ENCODE results near the gene ZNF418. TPM values are rescaled to one million over a fixed set of nuclear protein-coding genes. Genes with fewer than 3 reads are reported as not detected.
"Not testable (repeated sequence)": the region's sequence is repeated elsewhere in the genome, so short reads cannot be mapped to it uniquely, and the experiment has no call there.

Gene ZNF418
- 1.4 and 2.3 TPM in 2 replicates for total RNA-seq

DNA sequence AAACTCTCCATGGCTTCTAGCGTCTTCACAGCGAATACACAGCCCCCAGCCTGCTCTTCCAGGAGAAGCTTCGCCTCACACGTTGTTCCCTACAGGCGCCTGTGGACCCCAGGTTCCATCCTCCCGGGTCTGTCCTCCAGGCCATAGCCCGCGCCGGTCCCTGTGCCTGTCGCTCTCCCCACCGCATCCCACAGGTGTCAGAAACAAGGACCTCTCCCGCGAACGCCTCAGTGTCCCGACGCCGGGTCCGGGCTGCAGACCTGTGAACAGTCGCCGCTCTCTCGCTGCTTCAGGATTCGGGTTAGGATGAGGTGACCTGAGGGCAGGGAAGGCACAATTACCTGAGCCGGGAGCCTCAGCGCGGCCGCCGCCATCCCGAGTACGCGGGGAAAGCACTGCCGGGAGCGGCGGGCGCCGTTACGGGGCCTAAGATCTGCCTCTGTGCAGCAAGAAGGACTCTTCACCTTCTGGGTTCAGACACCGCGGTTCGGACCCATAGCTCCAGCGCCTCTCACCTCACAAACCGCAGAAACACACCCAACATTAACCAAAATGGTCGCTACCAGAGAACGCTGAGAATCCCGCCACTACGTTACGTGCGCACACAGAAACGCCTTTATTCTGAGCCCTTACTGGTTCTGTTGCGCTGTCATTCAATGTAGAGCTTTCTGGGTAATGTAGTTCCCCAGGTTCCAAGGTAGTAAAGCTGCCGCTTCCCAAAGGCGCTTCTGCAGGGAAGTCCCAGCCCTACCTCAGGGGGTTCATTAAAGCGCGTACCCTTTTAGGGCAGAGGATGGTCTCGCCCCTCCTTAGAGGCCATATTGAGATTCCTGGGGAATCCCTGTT is at the start of gene ZNF418:
TSS of gene ZNF418 (minus strand) at position 583 of the 846 bp plus-strand sequence. CDS start 1,580 bp downstream, outside the sequence.
- peak; percentile 65 to 82 for DNase-seq (ENCODE audit: low read depth in 2 of 2)

DNA sequence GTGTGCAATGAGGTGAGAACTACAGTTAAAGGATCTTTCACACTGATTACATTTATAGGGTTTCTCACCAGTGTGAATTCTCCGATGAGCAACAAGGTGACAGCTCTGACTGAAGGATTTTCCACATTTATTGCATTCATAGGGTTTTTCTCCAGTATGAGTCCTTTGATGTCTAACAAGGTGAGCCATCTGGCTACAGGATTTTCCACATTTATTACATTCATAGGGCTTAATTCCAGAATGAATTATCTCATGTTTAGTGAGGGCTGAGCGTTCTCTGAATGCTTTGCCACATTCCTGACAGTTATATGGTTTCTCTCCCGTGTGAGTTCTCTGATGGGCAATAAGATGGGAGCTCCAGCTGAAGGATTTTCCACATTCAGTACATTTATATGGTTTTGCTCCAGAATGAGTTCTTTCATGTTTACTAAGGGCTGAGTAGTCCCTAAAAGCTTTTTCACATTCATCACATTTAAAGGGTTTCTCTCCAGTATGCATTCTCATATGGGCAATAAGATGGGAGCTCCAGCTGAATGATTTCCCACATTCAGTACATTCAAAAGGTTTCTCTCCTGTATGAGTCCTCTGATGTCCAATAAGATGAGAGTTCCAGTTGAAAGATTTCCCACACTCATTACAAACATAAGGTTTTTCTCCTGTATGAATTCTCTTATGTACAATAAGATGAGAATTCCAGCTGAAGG is 43.5 kb upstream of the ZNF418 start:
- DNase-seq (ENCODE audit: low read depth in 2 of 2), result no peak

DNA sequence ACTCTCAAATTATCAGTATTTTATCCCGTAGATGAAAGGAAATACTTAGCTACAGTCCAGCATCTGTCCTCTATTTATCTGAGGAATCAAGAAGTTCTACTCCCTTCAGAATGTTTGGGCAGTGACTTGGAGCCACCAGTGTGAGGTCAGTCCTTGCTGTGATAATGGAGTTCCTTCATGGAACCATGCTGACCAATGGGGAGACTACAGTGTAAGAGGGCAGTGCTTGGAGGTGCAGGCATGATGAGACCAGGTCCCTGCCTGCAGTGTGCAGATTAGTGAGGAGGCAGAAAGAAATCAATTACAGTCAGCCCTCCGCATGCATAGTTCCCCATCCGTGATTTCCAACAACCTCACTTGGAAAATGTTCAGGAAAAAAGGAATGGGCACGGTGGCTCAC is 39.2 kb upstream of the ZNF418 start, which contains the start of gene C19orf18:
TSS of gene C19orf18 (minus strand) at position 101 of the 400 bp plus-strand sequence. CDS start 102 bp downstream, outside the sequence.
- no peak for DNase-seq (ENCODE audit: low read depth in 2 of 2)

DNA sequence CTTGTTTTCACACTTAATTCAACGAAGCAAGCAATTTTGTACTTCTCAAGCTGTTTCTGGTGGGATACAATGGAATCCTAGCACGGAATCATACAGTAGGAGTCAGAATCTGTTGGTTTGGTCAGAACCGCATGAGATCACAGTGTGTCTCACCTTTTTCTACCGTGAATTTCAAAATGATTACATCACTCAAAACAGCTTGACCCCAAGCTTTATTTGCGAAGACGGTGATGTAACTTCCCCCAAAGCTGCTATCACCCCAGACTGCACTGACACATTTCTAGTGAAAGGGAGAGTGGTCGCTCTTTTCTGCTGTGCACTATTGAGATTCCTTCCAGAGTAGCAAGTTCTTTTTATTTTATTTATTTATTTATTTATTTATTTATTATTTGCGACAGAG is 29.6 kb upstream of the ZNF418 start:
- no peak for DNase-seq (ENCODE audit: low read depth in 2 of 2)

DNA sequence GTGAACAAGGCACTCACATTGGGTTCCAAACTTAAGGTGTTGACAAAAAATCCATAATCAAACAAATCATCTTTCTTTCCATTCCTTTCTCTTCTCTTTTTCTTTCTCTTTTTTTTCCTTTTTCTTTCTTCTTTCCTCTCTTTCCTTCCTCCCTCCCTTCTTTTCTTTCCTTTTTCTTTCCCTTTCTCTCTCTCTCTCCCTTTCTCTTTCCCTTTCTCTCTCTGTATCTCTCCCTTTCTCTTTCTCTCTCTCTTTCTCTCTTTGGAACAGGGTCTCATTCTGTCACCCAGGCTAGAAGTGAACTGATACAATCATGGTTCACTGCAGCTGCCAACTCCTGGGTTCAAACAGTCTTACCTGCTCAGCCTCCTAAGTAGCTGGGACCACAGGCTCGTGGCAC is 26.6 kb upstream of the ZNF418 start:
- no peak for DNase-seq (ENCODE audit: low read depth in 2 of 2)

DNA sequence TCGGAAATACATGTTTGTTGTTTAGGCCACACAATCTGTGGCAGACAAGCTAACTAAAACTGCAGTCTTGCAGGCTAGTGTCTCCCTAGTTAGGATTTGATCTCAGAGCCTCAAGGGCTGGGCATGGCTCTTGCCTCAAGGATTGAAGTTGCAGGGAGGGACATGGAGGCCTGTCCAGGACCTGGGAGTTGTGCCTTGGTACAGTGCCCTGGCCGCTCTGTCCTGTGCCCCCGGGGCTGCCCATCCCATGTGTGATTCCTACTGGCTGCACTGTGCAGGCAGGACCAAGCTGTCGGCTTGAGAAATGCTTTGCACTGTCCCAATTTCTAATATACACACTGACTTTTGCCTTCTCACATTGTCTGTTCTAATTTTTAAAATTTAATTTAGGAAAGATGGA is 19.8 kb upstream of the ZNF418 start:
- DNase-seq (ENCODE audit: low read depth in 2 of 2), result no peak

DNA sequence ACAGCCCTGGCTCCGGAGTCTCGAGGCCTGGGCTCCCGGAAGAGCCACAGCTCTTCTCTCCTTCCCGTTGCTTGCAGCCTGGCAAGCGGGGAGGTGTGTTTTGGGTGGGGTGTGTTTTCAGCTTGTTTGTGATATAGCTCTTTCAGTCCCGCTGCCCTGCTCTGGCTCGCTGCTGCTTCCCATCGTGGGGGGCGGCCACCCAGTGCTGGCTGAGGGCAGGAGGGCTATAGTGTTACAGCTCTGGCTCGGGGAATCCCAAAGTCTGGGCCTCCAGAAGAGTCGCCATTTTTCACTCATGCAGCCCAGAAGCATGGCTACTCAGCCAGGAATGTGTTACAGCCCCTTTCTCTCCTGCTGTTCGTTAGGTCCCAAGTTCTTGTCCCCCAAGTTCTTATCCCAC is 14.5 kb upstream of the ZNF418 start:
- no peak for DNase-seq (ENCODE audit: low read depth in 2 of 2)

DNA sequence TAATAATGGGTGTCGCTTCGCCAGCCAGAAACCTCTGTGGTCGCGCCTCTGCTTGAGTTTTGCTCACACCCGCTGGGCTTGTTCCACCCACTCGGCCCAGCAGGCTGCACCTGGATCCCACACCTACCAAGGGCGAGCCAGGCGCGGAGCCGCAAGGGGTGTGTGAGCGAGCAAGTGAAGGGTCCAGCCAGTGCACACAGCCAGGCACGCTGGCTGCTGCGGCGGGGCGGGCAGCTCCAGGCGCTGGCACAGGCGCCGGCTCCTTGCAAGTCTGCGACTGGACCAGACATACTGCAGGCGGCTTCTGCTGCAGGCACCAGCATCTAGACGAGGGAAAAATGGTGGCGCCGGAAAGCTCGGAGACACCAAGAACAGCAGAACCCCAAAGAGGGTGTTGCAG is 14.1 kb upstream of the ZNF418 start:
- DNase-seq (ENCODE audit: low read depth in 2 of 2), result no peak

DNA sequence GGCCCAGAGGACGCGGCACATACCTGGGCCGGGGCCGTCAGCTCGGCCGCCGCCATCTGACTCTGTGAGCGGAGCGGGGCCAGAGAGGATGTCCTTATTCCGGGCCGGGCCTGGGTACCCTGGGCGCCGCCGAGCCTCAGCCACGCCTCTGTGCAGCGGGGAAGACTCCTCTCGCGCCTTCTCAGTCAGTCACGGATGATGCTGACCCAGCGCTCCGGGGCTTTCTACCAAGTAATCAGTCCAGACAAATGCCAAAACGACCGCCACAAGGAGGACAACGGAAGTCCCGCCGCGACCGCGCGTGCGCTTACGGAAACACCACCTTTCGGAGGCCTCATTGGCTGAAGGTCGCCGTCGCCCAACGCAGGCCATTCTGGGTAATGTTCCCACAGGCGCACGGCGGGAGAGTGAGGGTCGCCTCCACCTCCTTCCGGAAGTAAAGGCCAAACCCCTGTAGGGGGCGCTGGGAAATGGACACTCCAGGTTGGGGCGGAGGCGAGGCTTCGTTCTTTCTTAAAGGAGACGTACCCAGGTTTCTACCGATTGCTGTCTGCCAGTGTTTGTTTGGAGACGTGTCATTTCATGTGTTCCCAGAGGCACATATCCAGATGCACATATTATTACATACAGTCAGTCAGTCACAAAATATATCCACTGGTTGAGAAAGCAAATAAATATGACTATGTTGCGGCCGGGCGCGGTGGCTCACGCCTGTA is 12.4 kb upstream of the ZNF418 start, which contains the start of gene ZNF256:
TSS of gene ZNF256 (minus strand) at position 288 of the 716 bp plus-strand sequence. CDS start at position 56, 232 bp downstream.
- peak; percentile 81 to 91 for DNase-seq (ENCODE audit: low read depth in 2 of 2)

DNA sequence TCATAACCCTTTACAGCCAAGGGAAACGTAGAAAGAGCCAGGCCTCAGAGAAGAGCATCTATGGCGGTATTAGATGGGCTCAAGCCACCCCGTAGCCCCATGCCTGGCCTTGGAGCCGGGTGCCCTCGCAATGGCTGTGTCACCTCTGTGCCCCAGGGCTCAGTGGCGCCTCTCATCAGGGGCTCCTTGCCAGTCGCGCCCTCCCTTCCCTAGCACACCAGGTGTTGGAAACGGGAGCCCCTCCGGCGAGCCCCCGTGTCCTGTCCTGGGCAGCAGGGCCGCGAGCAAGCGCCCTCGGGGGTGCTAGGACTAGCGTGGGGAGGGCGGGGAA is 11.9 kb upstream of the ZNF418 start:
- DNase-seq (ENCODE audit: low read depth in 2 of 2), result no peak

DNA sequence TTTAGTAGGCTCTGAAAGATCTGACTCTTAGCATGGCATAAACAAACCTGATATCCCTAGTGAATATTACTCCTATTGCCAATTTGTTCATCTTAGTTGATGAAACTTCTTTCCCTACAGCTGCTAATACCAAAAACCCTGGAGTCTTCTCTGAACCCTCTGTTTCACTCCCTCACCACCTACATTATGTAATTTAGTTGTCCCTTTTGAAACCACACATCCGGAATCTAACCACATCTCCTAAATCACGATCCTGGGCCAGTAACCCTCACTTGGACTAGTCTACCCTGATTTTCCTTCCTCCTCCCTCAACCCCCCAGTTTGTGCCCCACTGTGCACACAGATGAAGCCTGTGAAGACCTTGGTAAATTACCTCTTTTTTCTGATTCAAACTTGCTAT is 11.1 kb upstream of the ZNF418 start:
- DNase-seq (ENCODE audit: low read depth in 2 of 2), result no peak

DNA sequence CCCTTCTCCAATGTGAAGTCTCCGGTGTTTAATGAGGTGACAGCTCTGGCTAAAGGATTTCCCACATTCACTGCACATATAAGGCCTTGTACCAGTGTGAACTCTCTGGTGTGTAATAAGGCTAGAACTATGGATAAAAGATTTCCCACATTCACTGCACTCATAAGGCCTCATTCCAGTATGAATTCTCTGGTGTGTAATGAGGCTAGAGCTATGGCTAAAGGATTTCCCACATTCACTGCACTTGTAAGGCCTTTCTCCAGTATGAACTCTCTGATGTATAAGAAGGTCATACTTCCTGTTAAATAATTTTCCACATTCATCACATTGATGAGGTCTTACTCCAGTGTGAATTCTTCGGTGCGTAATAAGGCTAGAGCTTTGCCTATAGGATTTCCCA is 6.4 kb upstream of the ZNF418 start:
- no peak for DNase-seq (ENCODE audit: low read depth in 2 of 2)

DNA sequence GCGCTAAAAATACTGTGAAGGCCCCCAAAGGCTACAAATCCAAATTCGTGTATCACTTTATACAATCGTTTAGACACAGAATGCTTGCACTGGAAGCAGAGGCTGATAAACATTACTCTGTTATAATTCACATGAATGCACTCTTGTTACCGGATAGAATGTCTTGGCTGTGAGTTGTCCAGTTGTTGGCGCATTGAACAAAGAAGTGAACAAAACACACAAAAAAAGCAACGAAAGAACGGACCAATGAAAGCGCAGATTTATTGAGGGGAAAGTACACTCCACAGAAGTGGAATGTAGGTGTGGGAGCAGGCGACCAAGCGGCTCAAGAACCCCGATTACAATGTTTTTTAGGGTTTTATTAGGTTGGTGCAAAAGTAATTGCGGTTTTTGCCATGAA is 529 bp upstream of the ZNF418 start:
- DNase-seq (ENCODE audit: low read depth in 2 of 2), result no peak

DNA sequence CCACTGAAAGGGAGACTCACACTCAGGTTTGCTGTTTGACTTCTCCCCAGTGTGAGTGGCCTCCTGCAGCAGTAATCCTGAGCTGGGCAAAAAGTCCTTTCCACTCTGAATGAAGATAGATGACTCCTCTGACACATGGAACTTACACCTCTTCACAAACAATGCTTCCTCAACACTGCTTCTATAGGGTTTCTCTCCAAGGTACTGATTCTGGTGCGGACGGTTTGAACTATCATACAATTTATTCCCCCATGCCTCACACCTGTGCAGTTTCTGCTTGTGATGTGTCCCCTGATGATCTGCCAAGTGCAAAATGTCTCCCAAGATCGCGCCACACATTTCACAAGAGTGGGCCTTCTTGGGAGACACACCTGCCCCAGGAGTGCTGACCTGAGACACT is 7.6 kb downstream of the ZNF418 start:
- no peak for DNase-seq (ENCODE audit: low read depth in 2 of 2)

DNA sequence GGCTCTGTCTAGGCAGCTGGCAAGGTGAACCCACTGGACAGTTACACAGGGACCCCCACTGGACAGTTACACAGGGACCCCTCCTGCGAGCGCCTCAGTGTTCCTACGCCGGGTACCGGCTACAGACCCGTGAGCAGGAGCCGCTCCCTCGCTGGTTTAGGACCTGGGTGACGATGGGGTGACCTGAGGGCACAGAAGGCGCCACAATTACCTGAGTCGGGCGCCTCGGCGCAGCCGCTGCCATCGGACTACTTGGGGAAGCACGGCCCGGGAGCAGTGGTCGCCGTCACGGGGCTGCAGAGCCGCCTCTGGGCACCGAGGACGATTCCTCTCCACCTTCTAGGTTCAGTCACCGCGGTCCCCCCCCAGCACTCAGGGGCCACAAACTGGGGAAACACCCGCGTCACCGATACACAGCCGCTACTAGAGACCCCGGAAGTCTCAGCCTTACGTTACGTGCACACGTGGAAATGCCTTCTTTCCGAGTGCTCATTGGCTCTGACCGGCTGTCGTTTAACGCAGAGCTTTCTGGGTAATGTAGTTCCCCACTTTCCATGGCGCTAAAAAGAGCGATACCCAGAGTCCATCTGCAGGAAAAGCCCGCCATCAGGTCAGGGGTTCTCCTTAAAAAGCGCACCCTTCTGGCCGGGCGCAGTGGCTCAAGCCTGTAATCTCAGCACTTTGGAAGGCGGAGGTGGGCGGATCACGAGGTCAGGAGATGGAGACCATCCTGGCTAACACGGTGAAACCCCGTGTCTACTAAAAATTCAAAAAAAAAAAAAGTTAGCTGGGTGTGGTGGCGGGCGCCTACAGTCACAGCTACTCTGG is 18.8 kb downstream of the ZNF418 start, which contains the start of gene ZNF417:
TSS of gene ZNF417 (minus strand) at position 425 of the 828 bp plus-strand sequence. CDS start at position 244, 181 bp downstream.
- DNase-seq (ENCODE audit: low read depth in 2 of 2), result peak; percentile 85 to 94

DNA sequence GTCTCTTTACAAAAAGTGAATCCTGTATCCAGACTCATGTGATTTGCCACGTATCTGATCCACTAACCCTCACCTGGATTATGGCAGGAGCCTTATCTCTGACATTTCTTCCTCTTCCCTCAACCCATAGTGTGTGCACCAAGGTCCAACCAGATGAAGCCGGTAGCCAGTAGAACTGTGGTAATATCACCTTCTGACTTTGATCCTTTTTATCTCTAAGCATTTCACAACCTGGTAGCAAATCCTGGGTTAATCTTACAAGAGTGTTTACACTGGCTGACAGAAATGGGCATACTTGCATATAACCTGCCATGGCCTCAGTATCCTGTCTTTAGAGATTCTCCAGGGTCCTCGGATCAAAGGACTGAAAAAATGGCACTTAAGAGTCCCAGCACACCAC is 20.7 kb downstream of the ZNF418 start:
- no peak for DNase-seq (ENCODE audit: low read depth in 2 of 2)

DNA sequence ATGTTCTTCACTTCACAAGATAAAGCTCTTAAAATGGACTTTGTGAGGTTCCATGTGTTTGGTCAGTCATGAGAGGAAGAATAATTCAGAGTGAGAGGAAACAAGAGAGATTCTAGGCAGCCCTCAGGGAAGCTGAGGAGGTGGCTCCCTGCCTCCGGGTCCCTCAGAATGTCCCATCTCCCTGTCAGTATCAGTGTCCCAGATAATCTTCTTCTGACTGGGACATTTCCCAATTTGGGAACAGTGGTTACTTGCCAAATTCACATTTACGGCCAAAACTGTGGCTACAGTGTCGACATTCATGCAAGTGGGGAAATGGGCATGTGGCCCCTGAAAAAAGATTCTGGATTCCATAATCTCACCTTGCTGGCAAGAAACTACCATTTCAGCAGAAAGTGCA is 27.8 kb downstream of the ZNF418 start:
- no peak for DNase-seq (ENCODE audit: low read depth in 2 of 2)

DNA sequence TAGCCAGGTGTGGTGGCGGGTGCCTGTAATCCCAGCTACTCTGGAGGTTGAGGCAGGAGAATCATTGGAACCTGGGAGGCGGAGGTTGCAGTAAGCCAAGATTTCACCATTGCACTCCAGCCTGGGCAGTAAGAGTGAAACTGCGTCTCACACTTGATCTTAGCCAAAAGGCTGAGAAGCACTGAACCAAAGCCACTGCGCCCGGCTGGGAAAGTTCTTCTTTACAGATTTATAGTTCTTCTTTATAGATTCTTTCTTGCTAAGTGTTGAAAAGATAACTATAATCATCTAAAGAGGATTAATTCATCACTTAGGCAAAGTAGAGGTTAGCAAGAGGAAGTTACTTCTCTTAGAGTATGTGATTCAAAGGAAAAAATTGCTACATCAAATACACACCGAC is 29.9 kb downstream of the ZNF418 start:
- no peak for DNase-seq (ENCODE audit: low read depth in 2 of 2)

DNA sequence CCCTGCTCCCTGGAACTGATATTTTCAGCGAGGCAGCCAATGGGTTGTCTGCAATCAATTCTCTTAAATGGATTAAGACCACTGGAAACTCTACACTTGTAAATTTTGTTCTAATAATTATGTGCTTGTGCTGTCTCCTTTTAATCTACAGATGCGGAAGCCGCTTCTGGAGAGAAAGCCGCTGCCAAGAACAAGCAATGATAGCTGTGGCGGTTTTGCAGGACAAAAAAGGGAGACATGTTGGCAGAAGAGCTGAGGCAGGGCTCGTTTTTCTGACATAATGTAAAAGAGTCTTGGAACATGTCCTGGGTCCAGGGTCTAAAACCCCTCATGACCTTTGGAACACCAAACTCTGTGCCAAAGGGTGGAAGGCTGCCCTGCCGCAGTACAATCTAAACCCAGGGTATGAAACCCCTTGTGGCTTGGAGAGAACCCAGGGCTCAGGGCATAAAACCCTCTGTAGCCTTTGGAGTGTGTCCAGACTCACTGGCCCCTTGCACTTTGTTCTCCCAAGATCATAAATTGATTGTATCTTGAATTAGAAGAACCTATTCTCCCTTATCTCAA is 31.5 kb downstream of the ZNF418 start:
- no peak for DNase-seq (ENCODE audit: low read depth in 2 of 2)

DNA sequence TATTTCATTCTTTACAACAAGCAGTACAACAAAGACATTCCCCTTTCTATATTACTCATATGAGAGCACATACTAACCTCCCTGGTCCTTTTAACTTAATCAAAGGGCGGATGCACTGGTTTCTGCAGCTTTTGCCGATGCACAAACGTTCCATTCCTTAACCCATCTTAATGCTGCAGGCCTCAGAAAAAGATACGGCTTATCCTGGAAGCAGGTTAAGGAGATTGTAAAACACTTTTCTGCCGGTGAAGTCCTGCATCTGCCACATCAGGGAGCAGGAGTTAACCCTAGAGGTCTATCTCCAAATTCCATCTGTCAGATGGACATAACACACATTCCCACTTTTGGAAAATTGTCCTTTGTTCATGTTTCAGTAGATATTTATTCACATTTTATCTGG is 34.9 kb downstream of the ZNF418 start:
- no peak for DNase-seq (ENCODE audit: low read depth in 2 of 2)

DNA sequence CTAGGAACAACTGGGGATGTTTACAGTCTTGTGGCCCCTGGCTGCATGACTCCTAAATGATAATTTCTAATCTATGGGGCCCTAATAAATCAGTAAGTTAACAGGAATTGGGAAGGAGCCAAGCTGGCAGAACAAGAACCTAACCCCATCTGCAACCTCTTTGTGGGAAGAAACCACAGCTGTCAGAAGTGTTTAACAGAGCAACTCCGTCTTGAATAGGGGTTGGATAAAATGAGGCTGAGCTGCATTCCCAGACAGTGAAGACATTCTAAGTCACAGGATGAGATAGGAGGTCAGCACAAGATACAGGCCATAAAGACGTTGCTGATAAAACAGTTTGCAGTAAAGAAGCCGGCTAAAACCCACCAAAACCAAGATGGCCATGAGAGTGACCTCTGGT is 44.5 kb downstream of the ZNF418 start:
- not testable (repeated sequence) for DNase-seq (ENCODE audit: low read depth in 2 of 2)
